Measurements from ENCODE around the gene SRPRB. TPM values are rescaled to one million over a fixed set of nuclear protein-coding genes. Genes with fewer than 3 reads are reported as not detected.

Gene SRPRB
- total and polyA plus RNA-seq, 2 experiments from 2014 or later = 25.6 to 36.0 TPM

DNA sequence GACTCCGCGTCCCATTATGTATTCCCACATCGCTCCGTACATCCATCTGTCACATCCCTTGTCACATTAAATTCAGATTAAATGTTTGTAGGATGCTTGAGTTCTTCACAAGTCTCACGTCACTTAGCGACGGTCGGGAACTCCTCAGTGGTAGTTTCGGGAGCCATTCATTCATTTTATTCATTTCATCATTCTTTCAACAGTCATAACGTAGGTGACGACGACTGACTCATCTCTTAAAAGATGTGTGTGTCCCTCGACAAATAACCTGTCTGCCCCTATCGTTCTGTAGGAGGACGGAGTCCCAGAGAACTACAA, 272 bp upstream of the SRPRB start:
- H3K36me3 Mint-ChIP-seq (ENCODE audit: low read depth) = peaks cover 31% of the 10 kb centered on the region
- H3K4me1 Mint-ChIP-seq = peaks cover 11% of the 10 kb centered on the region
- Histone ChIP-seq H3K27me3 (ENCODE audit: insufficient read depth) (no peaks in the 10 kb centered on the region), H2AFZ (peak overlapping the region; percentile 94), H3K4me1 (ENCODE audit: insufficient read depth) (peaks cover 5% of the 10 kb centered on the region), H3F3A (replicated peaks; ENCODE audit: low read depth) (no peaks in the 10 kb centered on the region), H3K27ac (ENCODE audit: low read depth) (no peak overlapping the region), H3K36me3 (ENCODE audit: insufficient read depth) (peaks cover 12% of the 10 kb centered on the region), H3K4me2 (peak overlapping the region; percentile 80), H4K20me1 (replicated peaks; ENCODE audit: insufficient read depth) (no peaks in the 10 kb centered on the region; the same call in 1 of the 2 replicates), H3K4me3 (peak overlapping the region; percentile 86), H3K79me2 (replicated peaks; ENCODE audit: insufficient read depth) (peaks cover 19% of the 10 kb centered on the region), H3K9me2 (ENCODE audit: insufficient read depth) (no peaks in the 10 kb centered on the region; the same call in 1 of the 2 replicates)
- TF ChIP-seq CREB1 (CRISPR knock-in tag; IDR thresholded peaks at IDR 0.05; ENCODE audit: low read depth) (no peak), POLR2AphosphoS5 (IDR thresholded peaks at IDR 0.05; ENCODE audit: low read depth) (no peak), JUNB (IDR thresholded peaks at IDR 0.05; ENCODE audit: unreplicated experiment) (no peak), ETS1 (IDR thresholded peaks at IDR 0.05) (no peak), ZNF114 (CRISPR knock-in tag; IDR thresholded peaks at IDR 0.05) (no peak), CTCF (conservative IDR thresholded peaks at IDR 0.05; ENCODE audit: low read depth in 2 of 2) (no peak), EZH2phosphoT487 (IDR thresholded peaks at IDR 0.05; ENCODE audit: unreplicated experiment) (no peak), NANOG (IDR thresholded peaks at IDR 0.05; ENCODE audit: borderline replicate concordance) (no peak), STAT1 (IDR thresholded peaks at IDR 0.05; ENCODE audit: unreplicated experiment) (no peak), EZH2 (IDR thresholded peaks at IDR 0.05; ENCODE audit: low read depth, unreplicated experiment) (no peak), ZNF331 (CRISPR knock-in tag; IDR thresholded peaks at IDR 0.05; ENCODE audit: low read depth) (no peak)
- TF ChIP-seq, protein P1, sequence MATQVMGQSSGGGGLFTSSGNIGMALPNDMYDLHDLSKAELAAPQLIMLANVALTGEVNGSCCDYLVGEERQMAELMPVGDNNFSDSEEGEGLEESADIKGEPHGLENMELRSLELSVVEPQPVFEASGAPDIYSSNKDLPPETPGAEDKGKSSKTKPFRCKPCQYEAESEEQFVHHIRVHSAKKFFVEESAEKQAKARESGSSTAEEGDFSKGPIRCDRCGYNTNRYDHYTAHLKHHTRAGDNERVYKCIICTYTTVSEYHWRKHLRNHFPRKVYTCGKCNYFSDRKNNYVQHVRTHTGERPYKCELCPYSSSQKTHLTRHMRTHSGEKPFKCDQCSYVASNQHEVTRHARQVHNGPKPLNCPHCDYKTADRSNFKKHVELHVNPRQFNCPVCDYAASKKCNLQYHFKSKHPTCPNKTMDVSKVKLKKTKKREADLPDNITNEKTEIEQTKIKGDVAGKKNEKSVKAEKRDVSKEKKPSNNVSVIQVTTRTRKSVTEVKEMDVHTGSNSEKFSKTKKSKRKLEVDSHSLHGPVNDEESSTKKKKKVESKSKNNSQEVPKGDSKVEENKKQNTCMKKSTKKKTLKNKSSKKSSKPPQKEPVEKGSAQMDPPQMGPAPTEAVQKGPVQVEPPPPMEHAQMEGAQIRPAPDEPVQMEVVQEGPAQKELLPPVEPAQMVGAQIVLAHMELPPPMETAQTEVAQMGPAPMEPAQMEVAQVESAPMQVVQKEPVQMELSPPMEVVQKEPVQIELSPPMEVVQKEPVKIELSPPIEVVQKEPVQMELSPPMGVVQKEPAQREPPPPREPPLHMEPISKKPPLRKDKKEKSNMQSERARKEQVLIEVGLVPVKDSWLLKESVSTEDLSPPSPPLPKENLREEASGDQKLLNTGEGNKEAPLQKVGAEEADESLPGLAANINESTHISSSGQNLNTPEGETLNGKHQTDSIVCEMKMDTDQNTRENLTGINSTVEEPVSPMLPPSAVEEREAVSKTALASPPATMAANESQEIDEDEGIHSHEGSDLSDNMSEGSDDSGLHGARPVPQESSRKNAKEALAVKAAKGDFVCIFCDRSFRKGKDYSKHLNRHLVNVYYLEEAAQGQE (IDR thresholded peaks at IDR 0.05; ENCODE audit: unreplicated experiment) = no peak
- TF ChIP-seq, protein P2, sequence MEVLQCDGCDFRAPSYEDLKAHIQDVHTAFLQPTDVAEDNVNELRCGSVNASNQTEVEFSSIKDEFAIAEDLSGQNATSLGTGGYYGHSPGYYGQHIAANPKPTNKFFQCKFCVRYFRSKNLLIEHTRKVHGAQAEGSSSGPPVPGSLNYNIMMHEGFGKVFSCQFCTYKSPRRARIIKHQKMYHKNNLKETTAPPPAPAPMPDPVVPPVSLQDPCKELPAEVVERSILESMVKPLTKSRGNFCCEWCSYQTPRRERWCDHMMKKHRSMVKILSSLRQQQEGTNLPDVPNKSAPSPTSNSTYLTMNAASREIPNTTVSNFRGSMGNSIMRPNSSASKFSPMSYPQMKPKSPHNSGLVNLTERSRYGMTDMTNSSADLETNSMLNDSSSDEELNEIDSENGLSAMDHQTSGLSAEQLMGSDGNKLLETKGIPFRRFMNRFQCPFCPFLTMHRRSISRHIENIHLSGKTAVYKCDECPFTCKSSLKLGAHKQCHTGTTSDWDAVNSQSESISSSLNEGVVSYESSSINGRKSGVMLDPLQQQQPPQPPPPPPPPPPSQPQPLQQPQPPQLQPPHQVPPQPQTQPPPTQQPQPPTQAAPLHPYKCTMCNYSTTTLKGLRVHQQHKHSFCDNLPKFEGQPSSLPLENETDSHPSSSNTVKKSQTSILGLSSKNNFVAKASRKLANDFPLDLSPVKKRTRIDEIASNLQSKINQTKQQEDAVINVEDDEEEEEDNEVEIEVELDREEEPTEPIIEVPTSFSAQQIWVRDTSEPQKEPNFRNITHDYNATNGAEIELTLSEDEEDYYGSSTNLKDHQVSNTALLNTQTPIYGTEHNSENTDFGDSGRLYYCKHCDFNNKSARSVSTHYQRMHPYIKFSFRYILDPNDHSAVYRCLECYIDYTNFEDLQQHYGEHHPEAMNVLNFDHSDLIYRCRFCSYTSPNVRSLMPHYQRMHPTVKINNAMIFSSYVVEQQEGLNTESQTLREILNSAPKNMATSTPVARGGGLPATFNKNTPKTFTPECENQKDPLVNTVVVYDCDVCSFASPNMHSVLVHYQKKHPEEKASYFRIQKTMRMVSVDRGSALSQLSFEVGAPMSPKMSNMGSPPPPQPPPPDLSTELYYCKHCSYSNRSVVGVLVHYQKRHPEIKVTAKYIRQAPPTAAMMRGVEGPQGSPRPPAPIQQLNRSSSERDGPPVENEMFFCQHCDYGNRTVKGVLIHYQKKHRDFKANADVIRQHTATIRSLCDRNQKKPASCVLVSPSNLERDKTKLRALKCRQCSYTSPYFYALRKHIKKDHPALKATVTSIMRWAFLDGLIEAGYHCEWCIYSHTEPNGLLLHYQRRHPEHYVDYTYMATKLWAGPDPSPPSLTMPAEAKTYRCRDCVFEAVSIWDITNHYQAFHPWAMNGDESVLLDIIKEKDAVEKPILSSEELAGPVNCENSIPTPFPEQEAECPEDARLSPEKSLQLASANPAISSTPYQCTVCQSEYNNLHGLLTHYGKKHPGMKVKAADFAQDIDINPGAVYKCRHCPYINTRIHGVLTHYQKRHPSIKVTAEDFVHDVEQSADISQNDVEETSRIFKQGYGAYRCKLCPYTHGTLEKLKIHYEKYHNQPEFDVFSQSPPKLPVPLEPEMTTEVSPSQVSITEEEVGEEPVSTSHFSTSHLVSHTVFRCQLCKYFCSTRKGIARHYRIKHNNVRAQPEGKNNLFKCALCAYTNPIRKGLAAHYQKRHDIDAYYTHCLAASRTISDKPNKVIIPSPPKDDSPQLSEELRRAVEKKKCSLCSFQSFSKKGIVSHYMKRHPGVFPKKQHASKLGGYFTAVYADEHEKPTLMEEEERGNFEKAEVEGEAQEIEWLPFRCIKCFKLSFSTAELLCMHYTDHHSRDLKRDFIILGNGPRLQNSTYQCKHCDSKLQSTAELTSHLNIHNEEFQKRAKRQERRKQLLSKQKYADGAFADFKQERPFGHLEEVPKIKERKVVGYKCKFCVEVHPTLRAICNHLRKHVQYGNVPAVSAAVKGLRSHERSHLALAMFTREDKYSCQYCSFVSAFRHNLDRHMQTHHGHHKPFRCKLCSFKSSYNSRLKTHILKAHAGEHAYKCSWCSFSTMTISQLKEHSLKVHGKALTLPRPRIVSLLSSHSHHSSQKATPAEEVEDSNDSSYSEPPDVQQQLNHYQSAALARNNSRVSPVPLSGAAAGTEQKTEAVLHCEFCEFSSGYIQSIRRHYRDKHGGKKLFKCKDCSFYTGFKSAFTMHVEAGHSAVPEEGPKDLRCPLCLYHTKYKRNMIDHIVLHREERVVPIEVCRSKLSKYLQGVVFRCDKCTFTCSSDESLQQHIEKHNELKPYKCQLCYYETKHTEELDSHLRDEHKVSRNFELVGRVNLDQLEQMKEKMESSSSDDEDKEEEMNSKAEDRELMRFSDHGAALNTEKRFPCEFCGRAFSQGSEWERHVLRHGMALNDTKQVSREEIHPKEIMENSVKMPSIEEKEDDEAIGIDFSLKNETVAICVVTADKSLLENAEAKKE (CRISPR knock-in tag; IDR thresholded peaks at IDR 0.05) = no peak
- DNase-seq (ENCODE audit: low spot score) (no peak), ATAC-seq (no peak)
- H3K9me3 Mint-ChIP-seq = no peaks in the 10 kb centered on the region
- peak overlapping the region; percentile 63; the same call in 1 of the 2 replicates for H3K27ac Mint-ChIP-seq
- H3K4me3 Mint-ChIP-seq = peak overlapping the region; percentile 93
- H3K27me3 Mint-ChIP-seq (ENCODE audit: insufficient read depth, low read depth, poor library complexity) = peaks cover 3% of the 10 kb centered on the region
